Endodermal cell (in vitro differentiated cells): ENCODE results near the gene ITPKA. TPM values are rescaled to one million over a fixed set of nuclear protein-coding genes. Genes with fewer than 3 reads are reported as not detected.
A peak's percentile ranks its signal among the peaks of the same experiment; 100 is the strongest.

Experiments
- DNase-seq: peaks from one replicate; pipeline ENCODE4 v3.0.0-alpha.2; 2017
- H3K27ac ChIP-seq: 2 replicates; pipeline ENCODE4 v1.5.1; 2013; ENCODE audit warnings: mild to moderate bottlenecking, low read depth, low read length, moderate library complexity
- H3K27me3 ChIP-seq: 2 replicates; pipeline ENCODE4 v1.6.1; 2013; ENCODE audit warnings: mild to moderate bottlenecking, low read length, moderate library complexity; ENCODE audit not compliant: insufficient read depth, control insufficient read depth, poor library complexity, severe bottlenecking
- H3K36me3 ChIP-seq: 2 replicates; pipeline ENCODE4 v1.7.0; 2013; ENCODE audit warnings: mild to moderate bottlenecking, low read length, moderate library complexity; ENCODE audit not compliant: control insufficient read depth, insufficient read depth
- H3K4me1 ChIP-seq: one replicate; pipeline ENCODE4 v1.7.0; 2013; ENCODE audit warnings: low read length; ENCODE audit not compliant: control insufficient read depth, insufficient read depth
- H3K4me3 ChIP-seq: 2 replicates; pipeline ENCODE4 v1.5.1; 2013; ENCODE audit warnings: mild to moderate bottlenecking, low read length, moderate library complexity
- H3K9ac ChIP-seq: 2 replicates; pipeline ENCODE4 v1.6.1; 2013; ENCODE audit warnings: mild to moderate bottlenecking, low read length, moderate library complexity; ENCODE audit not compliant: poor library complexity, severe bottlenecking; ENCODE audit errors: extremely low read depth
- H3K9me3 ChIP-seq: 2 replicates; pipeline ENCODE4 v1.6.1; 2013; ENCODE audit warnings: mild to moderate bottlenecking, low read length, moderate library complexity; ENCODE audit not compliant: control insufficient read depth
- H3K27ac Mint-ChIP-seq: 2 replicates; pipeline ENCODE4 v1.8.0; 2020; ENCODE audit warnings: mixed read lengths
- H3K27me3 Mint-ChIP-seq: 2 replicates; pipeline ENCODE4 v1.8.0; 2021; ENCODE audit warnings: mild to moderate bottlenecking, mixed read lengths; ENCODE audit not compliant: insufficient read depth
- H3K36me3 Mint-ChIP-seq: 2 replicates; pipeline ENCODE4 v1.8.0; 2020; ENCODE audit warnings: low read depth, mixed read lengths
- H3K4me1 Mint-ChIP-seq: 2 replicates; pipeline ENCODE4 v1.8.0; 2020; ENCODE audit warnings: mixed read lengths
- H3K4me3 Mint-ChIP-seq: 2 replicates; pipeline ENCODE4 v1.8.0; 2020; ENCODE audit warnings: mild to moderate bottlenecking, moderate library complexity, mixed read lengths
- H3K9me3 Mint-ChIP-seq: 2 replicates; pipeline ENCODE4 v1.8.0; 2020; ENCODE audit warnings: mild to moderate bottlenecking, mixed read lengths
- CTCF ChIP-seq: fragments of 200-600 bp; sonication (generic); conservative IDR thresholded peaks from 2 replicates; pipeline ENCODE4 v1.5.0; 2021; ENCODE audit warnings: antibody characterized with exemption, mild to moderate bottlenecking
- WGBS, 2 experiments: methylation state at CpG; one replicate each; pipeline versions ENCODE4 v1.1.5 to v1.1.7; 2013; ENCODE audit warnings: missing lambda C conversion rate in 2 of 2, mixed read lengths in 1 of 2; ENCODE audit not compliant: insufficient coverage in 1 of 2, insufficient read length in 1 of 2; 5-methylcytosine and 5-hydroxymethylcytosine counted together
- total RNA-seq, 2 donors: library from RNA; stranded (reverse); fragmentation: NEBNext Ultra II Directional in 1 of 2; extraction: Animal tissue kit (Norgen Biotek cat#: 25700) in 1 of 2; gene quantifications; 2 replicates in 1 of 2; 3 replicates in 1 of 2; pipeline ENCODE4 v1.2.1, GENCODE V29; 2021

ITPKA gene
- total RNA-seq, 2 donors from 2014 or later = 0.75 to 1.2 TPM

- no peak for TF ChIP-seq CTCF
- peaks cover 98% of the 10 kb centered on the region for H3K27me3 Mint-ChIP-seq
- no peak overlapping the region for H3K27ac ChIP-seq
- peaks cover 8% of the 10 kb centered on the region for H3K4me1 Mint-ChIP-seq
- peaks cover 100% of the 10 kb centered on the region for H3K27me3 ChIP-seq
- H3K9me3 ChIP-seq = no peaks in the 10 kb centered on the region
- H3K9me3 Mint-ChIP-seq = no peaks in the 10 kb centered on the region
- DNase-seq = no peak
- peaks cover 13% of the 10 kb centered on the region for H3K4me1 ChIP-seq
- H3K27ac Mint-ChIP-seq = no peak overlapping the region
- no peaks in the 10 kb centered on the region for H3K36me3 ChIP-seq
- H3K9ac ChIP-seq = no peak overlapping the region
- no peak overlapping the region for H3K4me3 ChIP-seq
- 81 to 94% methylated on average over 2 to 6 of the region's 6 CpGs for WGBS, 2 experiments
- no peak overlapping the region for H3K4me3 Mint-ChIP-seq
- H3K36me3 Mint-ChIP-seq = no peaks in the 10 kb centered on the region
These were observed 5.6 kb downstream of the ITPKA start for GRCh38 chr15:41499109-41499851.

- Mint-ChIP-seq H3K4me1 (peaks cover 6% of the 10 kb centered on the region), H3K4me3 (peak overlapping the region; percentile 42), H3K36me3 (no peaks in the 10 kb centered on the region), H3K9me3 (no peaks in the 10 kb centered on the region), H3K27me3 (peaks cover 100% of the 10 kb centered on the region), H3K27ac (no peak overlapping the region)
- H3K36me3 ChIP-seq = no peaks in the 10 kb centered on the region
- no peak overlapping the region for H3K9ac ChIP-seq
- no peak for TF ChIP-seq CTCF
- peaks cover 4% of the 10 kb centered on the region for H3K4me1 ChIP-seq
- H3K9me3 ChIP-seq = no peaks in the 10 kb centered on the region
- 0 to 6% methylated on average over 21 to 56 of the region's 56 CpGs for WGBS, 2 experiments
- peak overlapping the region; percentile 45 for H3K4me3 ChIP-seq
- H3K27me3 ChIP-seq = peaks cover 99% of the 10 kb centered on the region
- H3K27ac ChIP-seq = no peak overlapping the region
- peak; percentile 81 for DNase-seq
These were observed 7.7 kb downstream of the ITPKA start for GRCh38 chr15:41501191-41501917.

GRCh38 chr15:41501931-41502794 lies 8.5 kb downstream of the ITPKA start:
- Histone ChIP-seq H3K27me3 (peaks cover 96% of the 10 kb centered on the region), H3K9me3 (no peaks in the 10 kb centered on the region), H3K36me3 (no peaks in the 10 kb centered on the region), H3K9ac (no peak overlapping the region), H3K4me3 (peak overlapping the region; percentile 40), H3K27ac (no peak overlapping the region), H3K4me1 (peaks cover 4% of the 10 kb centered on the region)
- WGBS, 2 experiments = 3 to 8% methylated on average over 30 to 64 of the region's 64 CpGs
- Mint-ChIP-seq H3K4me1 (peaks cover 5% of the 10 kb centered on the region), H3K4me3 (peak overlapping the region; percentile 42), H3K9me3 (no peaks in the 10 kb centered on the region), H3K27me3 (peaks cover 100% of the 10 kb centered on the region), H3K27ac (no peak overlapping the region), H3K36me3 (no peaks in the 10 kb centered on the region)
- TF ChIP-seq CTCF = no peak
- peak; percentile 79 for DNase-seq
